ENCODE results near the gene FAAH.

FAAH gene

DNA sequence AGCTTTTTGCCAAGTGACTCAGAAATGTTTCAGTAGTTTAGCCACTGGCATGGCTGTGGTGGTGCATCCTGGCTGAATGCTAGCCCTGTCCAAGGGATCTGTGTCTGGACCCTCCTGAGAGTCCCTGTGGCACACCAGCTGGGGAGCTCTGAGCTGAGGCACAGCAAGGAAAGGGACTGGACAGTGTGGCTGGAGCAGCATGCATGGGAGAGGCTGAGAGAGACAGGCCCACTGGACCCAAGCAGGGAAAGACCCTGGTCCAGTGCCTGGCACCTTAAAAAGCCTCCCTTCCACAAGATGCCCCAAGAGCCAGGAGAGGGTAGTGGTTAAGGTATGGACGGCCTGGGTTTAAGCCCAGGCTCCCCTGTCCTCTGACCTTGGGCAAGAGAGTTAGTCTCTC, 35.3 kb downstream of the FAAH start:
- TF ChIP-seq, protein P1, sequence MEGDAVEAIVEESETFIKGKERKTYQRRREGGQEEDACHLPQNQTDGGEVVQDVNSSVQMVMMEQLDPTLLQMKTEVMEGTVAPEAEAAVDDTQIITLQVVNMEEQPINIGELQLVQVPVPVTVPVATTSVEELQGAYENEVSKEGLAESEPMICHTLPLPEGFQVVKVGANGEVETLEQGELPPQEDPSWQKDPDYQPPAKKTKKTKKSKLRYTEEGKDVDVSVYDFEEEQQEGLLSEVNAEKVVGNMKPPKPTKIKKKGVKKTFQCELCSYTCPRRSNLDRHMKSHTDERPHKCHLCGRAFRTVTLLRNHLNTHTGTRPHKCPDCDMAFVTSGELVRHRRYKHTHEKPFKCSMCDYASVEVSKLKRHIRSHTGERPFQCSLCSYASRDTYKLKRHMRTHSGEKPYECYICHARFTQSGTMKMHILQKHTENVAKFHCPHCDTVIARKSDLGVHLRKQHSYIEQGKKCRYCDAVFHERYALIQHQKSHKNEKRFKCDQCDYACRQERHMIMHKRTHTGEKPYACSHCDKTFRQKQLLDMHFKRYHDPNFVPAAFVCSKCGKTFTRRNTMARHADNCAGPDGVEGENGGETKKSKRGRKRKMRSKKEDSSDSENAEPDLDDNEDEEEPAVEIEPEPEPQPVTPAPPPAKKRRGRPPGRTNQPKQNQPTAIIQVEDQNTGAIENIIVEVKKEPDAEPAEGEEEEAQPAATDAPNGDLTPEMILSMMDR (IDR thresholded peaks at IDR 0.05) = no peak

DNA sequence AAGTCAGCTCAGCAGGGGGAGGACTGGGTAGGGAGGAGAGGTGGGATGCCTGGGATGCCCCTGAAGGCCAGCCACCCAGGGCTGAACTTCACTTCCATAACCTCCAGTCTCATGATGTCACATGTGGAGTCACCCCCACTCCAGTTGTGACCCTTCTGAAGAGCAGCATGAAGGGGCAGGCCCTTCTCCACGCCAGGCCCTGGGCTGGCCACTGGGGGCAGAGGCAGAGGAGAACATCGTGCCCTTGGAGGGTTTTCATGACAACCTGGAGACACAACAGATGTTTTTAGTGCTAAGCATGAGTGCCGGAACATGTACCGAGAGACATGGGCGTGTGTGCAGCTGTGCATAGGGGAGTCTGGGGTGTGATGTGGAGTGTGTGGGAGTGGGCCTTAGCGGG, 37.6 kb downstream of the FAAH start:
- TF ChIP-seq, protein P1 (IDR thresholded peaks at IDR 0.05) = no peak

DNA sequence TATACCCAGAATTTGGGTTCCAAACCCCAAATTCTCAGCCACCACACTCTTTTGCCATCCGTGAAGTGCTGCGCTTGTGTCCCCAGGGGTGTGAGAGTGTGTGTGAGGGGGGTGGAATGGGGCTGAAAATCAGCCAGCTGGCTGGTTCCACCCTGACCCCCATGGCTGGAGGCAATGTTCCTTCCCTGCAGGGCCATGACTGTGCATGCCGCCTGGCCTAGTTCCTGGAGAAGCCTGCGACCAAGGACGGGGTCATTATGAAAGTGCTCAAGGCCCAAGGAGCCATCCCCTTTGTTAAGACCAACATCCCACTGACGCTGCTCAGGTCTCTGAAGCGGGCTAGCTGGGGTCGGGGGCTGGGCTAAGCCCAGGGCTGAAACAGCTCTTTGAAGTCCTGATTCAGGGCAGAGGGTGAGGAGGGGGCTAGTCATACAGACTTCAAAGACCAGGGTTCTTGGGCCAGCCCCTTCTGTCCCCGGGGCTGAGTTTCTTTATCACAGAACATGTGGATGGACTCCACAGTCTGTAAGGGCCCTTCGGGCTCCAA, 38.7 kb downstream of the FAAH start:
- TF ChIP-seq, protein P1 (IDR thresholded peaks at IDR 0.05) = no peak

DNA sequence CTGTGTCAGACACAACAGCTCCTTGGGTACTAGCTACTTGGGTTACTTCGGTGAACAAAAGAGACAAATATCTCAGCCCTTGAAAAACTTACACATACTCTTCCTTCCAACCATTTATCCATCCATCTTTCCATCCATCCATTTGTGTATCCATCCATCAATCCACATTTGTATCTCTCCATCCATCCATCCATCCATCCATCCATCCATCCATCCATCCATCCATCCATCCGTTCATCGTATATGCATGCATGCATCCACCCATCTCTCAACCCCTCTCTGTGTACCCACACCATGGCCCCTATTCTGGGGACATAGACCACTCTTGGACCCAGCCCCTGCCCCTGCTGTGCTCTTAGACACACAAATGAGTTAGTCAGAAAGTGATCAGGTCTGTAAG, 40.2 kb downstream of the FAAH start:
- TF ChIP-seq, protein P1 (IDR thresholded peaks at IDR 0.05) = no peak

DNA sequence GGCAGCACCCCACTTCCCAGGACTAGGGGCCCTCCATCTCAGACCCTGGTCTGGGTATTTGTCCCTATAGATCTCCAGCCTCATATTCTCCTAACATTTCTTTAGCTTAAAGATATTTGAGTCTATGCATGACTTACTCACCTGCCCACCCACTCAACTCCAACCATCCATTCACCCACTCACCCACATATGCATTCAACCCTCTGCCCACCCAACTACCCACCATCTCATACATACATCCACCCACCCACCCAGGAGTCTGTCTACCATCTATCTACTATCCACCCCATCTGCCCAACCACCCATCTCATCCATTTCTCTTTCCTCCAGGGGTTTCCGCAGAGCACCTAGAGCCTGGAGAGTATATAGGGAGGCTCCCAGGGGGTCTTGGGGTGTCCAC, 42.7 kb downstream of the FAAH start:
- TF ChIP-seq, protein P1 (IDR thresholded peaks at IDR 0.05) = no peak

DNA sequence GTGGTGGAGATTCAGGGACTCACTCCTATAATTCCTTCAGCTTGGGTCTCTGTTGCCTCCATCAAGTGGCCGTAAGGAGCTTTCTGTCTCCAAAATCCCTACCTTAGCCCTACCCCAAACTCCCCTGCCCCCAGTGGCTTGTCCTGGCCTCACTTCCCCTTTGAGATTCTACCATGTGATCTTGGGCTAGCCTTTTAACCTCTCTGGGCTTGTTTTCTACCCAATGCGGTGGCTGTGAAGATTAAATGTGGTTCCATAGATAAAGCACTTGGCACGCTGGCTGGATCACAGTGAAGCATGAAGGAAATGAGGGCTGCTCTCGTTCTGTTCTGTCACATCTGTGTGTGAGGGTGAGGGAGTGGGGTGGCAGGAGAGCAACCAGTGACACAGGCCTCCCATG, 43.6 kb downstream of the FAAH start:
- TF ChIP-seq, protein P1 (IDR thresholded peaks at IDR 0.05) = no peak

DNA sequence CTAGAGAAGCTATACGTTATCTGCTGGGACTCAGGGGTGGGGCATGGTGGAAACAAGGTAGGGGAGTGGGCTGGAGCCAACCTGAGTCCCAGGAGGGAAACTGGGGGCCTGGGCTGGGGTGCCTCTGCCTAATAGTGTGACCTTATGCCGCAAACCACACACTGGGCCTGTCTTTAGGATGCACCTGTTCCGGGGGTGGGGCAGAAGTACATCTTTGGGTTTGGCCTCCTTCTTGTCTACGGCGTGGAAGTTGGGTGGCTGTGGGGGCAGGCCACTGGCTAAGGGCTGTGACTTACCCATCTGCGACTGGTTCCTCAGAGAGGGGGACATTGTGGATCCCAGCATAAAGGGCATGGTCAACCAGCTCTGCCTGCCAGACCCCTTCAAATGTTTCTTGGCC, 44.2 kb downstream of the FAAH start:
- TF ChIP-seq, protein P1 (IDR thresholded peaks at IDR 0.05) = no peak

DNA sequence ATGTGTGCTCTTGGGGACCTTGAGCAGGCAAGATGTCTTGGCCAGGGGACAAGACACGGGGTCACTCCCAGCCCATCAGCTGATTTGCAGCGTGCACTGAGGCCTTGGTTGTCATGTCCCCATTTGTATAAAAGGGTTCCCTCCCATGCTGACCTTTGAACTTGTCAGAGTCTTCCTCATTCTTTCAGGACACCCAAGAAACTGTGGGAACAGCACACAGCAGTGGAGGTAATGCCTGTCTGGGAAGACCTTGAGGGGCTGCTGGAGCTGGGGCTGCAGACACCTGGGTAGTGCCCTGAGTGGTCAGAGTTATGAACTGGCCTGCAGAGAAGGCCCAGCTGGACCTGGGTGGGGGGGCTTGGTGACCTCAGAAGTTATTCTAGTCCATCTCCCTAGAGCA, 46.4 kb downstream of the FAAH start:
- TF ChIP-seq, protein P1 (IDR thresholded peaks at IDR 0.05) = no peak
